HG02840 (cell line): Measurements from ENCODE around the gene ARHGAP15.

ENCODE experiments used
- ATAC-seq: cut with Tn5 transposase; IDR thresholded peaks from one replicate; pipeline ENCODE4 v1.9.1; 2021; ENCODE audit warnings: mild to moderate bottlenecking, moderate library complexity, moderate number of reproducible peaks; ENCODE audit not compliant: unreplicated experiment, low FRiP score

Gene ARHGAP15

DNA sequence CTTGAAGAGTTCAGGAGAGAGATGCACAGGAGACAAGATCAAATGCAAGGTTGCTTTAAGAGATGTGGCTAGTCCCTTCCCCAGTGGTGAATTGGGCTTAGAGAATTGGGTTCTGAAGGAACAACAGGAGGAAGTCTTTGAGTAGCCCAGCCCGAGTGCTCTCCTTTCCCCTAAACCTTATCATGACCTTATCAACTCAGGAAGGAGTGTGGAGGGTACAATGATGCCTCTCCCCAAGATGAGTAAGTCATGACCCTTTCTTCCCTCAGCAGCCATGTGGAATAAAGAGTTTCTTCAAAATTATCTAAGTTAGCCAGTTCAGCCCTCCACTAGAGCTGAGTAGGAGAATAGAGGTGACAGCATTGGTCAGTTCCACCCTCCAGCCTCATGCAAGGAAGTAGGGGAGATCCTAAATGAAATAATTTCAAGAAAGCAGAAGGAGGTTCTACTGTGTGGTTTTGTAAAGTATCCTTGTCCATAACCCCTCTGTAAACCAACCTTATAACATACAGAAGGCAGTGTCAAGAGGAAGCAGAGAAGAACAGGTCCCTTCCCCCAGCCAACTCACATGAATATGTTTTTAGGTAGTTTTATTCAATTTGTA, 88.4 kb downstream of the ARHGAP15 start:
- ATAC-seq: no peak

DNA sequence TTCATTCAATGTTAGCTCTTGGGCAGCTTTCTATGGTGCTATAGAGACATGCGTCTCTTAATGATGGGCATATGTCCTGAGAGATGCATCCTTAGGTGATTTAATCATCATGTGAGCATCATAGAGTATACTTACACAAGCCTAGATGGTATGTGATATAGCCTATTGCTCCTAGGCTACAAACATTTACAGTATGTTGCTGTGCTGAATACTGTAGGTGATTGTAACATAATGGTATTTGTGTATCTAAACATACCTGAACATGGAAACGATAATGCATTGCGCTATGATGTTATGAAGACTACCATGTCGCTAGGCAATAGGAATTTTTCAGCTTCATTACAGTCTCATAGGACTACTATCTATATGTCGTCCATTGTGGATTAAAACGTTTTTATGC, 89.4 kb downstream of the ARHGAP15 start:
- no peak for ATAC-seq

- no peak for ATAC-seq
Measured at GRCh38 chr2:143219266-143219665, 90.0 kb downstream of the ARHGAP15 start.

GRCh38 chr2:143223556-143223955, 94.3 kb downstream of the ARHGAP15 start:
- ATAC-seq: no peak

DNA sequence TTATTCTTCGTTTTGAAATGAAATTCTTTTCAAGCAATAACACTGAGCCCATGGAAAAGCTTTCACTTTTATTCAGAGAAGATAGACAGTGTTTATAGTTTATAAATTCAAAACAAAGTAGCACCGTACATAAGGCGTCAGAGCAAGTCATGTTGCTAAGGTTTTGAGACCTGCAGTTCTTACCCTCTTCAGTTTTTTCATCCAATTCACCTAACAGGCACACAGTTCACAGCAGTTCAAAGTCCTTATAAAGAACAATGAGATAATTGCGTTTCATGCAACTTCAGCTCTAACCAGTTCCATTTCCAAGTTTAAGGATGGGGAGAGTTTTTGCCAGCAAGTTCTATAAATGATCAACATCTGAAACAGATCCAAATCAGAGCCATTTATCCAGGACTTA, 96.7 kb downstream of the ARHGAP15 start:
- ATAC-seq: no peak

DNA sequence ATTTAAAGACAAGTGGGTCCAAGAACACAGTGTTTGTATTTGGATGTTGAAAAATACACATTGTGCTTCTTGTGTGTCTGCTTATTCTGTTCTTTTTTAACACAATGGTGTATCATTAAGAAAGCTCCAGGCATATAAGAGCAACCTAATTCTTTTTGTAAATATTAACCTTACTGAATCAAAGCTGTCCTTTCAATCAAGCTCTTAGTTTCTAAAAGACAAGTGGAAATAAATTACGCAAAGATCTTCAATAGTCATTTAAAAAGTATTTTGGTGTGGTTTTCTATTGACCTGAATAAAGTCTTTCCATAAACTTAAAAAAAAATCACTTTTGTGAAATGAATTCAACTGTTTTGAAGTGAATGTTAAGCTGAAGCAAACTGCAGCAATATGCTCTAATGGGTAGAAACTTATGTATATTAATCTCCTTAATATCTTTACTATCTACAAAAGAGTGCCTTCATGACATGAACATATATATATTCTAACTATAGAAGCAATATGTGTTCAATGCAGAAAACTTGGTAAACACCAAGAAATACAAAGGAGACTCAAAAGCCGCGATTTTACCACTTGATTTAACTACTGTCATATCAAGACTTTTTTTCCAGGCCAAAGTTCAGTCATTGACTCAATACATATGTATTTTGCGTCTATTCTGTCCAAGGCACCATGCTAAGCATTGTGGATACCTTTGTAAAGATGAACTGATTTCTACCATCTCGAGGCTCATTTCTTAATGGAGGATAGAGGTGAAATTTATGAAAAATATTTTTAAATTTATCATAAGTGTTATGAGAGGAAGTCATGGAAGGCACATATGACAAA, 97.7 kb downstream of the ARHGAP15 start:
- ATAC-seq: no peak

- no peak for ATAC-seq
Measured at GRCh38 chr2:143229411-143229810, 100.2 kb downstream of the ARHGAP15 start.

- no peak for ATAC-seq
Measured at GRCh38 chr2:143229952-143230351, 100.7 kb downstream of the ARHGAP15 start.

GRCh38 chr2:143230506-143231253, 101.5 kb downstream of the ARHGAP15 start:
- ATAC-seq: no peak

DNA sequence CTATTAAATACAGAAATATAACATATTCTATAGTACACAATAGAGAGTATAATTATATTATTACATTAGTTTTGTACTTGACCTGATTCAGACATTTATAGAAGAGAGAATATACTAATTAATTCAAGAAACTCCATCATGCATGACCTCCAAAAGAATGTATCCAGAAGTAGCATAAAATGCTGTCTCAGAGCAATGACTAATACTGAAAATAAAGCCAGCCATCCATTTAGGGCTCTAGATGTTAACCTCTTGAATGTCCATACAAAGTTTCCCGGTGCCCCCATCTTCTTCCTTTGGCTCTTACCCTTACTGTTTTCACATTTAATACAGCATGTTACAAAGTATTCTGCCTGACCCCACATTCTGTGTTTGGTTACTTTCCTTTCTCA, 102.0 kb downstream of the ARHGAP15 start:
- ATAC-seq: no peak

DNA sequence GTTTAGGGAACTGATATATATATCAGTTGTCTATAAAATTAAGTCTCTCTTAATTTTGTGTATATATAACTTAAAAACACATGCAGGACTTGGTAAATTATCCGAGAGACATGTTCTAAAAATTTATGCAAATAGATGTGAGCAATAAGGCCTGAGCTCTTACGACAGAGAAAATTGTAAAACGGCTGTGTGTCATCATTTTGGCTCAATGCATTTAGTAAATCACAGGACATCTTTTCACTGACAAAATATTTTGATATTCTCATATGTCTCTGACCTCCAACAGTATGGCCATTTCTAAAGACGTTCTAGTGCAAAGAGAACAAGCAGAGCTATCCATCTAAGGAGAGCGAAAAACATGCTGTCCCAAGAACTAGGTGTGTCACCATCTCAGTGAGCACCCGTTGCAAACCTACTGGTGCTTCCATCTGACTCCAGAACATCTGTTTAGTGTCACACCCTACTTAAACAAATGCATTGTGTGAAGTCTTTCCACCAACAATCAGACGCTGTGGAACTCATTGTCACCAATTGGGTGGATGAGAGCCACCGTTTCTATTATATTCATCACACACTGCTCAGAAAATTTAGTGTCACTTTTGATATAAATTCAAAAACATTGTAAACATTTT, 108.0 kb downstream of the ARHGAP15 start:
- no peak for ATAC-seq

GRCh38 chr2:143241403-143242088, 112.3 kb downstream of the ARHGAP15 start:
- no peak for ATAC-seq

DNA sequence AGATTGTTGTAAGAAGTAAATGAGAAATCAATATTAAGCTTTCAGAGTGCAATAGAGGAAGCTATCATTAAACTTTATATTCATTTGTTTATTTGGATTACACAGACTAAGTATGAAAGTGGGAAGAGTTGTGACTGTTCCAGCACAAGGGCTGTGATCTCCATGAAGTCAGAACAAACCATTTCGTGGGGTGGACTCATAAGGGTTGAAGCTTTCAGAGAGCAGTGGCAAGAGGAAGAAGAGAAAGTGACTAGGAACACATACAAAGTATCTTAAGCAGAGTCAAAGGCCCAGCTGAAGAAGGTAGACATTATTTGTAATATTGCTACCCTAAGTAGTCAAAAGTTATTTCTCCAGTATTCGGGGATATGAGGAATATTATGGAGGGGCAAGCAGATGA, 117.0 kb downstream of the ARHGAP15 start:
- no peak for ATAC-seq

DNA sequence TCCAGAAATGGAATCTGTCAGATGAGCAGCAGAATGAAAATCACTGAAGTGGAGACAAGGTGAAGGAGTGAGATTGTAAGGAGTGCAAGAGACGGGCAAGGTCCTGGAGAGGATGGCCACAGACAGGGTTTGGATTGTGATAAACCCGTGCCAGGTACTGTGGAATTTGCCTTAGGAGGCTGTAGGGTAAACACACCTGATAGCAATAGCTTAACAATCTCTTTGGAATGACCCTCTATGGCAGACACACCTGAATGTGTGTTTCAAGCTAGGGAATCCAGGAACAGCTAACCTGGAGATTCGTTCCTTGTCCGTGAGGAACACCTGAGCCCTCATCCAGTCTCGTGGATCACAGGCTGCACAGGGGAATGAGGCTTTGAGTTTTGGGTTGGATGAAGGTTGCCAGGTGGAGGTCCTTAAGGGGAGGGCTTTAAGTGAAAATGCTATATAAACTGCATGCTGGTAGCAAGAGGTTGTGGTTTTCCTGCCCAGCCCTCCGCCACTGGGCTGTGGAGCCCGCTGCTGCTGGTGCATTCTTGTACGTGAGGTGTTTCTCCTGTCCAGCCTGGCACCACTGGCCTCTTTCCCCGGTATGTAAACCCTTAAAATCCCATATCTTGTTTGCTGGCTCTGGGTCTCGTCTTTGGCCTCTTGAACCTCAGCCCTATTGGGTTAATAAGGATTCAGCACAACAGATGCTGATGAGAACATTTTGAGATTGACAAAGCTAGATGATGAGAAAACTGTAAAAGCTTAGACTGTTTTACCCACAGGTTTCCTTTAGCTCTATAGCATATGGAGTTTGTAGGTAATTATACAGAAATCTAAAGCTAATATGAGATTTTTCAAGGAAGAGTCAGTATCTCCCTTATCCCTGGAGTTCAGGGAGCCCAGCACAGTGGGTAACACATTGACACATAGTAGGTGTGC, 117.9 kb downstream of the ARHGAP15 start:
- no peak for ATAC-seq

GRCh38 chr2:143248631-143249030, 119.4 kb downstream of the ARHGAP15 start:
- ATAC-seq: no peak

DNA sequence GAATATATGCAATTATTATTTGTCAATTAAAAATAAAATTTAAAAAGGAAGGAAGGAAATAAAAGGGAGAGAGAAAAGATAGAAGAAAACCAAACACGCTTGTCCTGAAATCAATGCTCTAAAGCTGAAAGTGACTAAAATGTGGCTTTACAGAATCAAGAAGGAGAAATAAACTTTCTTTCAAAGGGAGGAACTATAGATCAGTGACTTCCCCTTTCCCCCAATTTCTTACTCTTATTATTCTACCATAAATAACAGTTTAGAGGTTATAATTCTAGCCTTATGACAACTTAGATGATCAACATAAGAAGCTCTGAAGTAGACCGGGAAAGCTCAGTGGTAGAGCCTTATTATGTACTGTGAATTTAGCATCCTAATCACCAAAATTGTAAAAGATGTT, 122.5 kb downstream of the ARHGAP15 start:
- no peak for ATAC-seq

DNA sequence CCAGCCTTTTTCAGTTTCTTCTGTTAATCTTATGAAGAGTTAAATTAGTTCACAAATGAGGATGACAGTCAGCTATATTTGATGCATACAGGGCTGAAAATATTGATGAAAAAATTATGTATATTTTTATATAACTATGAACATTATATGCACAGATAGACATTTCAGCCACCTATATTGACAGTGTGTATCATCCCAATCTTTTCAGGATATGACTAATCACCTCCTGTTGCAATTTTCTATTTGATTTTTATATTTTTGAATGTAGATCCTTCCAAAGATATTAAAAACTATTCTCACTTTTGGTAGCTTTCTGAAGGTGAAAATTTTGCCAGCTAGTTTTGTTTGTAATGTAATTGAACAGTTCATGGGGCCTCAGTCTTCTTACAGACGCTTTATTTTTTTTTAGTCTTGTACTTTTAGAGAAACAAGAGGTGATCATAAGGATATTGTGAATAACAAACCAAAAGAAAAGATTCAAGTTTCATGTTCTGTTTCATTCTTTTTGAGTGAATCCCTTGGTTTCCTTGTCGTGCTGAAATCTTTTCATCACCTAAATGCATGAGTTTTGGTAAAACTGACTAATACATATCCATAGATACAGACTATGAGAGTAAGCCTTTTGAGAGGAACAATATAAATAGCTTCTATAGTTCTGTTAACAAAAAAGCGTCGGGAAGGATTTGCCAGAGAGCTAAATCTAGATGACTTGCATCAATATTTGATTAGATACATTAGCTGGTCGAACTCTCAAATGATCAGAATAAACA, 123.1 kb downstream of the ARHGAP15 start:
- no peak for ATAC-seq

DNA sequence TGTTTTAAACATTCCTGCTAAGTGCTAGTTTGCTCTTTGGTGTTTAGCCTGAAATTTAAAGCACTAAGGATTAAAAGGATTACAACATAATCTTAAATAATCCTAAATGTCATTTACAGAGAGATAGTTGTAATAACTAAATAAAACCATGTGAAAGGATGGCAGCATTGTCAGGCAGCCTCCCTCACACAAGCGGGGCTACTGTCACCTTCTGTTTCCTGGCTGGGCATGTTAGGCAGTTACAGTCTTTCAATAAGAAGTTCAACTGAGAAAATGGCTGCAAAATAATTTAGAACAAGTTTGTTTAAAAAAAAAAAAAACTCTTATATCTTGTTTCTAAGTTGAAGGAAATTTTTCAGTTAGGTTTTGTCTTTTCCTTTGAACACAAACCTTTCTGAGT, 124.9 kb downstream of the ARHGAP15 start:
- no peak for ATAC-seq

GRCh38 chr2:143255086-143255485, 125.9 kb downstream of the ARHGAP15 start:
- ATAC-seq: no peak
